ENCODE results near the gene LRRC4C.

LRRC4C gene

DNA sequence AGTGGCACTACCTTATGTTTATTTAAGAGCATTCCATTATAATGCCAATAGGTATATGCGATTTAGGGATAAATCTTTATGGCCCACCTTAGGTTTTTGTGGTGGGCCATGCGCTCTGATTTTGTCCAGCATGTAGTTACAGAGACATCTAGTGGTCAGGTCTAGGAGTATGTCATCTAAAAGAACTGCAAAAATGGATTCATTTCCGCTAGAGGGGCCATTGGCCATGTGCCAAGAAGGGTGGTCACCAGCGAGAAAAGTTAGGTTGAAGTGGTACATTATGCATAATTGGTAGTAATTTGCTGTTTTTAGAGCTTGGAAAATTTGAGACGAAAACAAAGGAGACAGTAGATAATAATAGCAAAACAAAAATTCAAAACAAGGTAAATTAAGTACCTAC is 27.7 kb downstream of the LRRC4C start:
- in situ Hi-C loops (cut with MboI; ENCODE audit: low sequenced_read_pairs), result no loop called here

DNA sequence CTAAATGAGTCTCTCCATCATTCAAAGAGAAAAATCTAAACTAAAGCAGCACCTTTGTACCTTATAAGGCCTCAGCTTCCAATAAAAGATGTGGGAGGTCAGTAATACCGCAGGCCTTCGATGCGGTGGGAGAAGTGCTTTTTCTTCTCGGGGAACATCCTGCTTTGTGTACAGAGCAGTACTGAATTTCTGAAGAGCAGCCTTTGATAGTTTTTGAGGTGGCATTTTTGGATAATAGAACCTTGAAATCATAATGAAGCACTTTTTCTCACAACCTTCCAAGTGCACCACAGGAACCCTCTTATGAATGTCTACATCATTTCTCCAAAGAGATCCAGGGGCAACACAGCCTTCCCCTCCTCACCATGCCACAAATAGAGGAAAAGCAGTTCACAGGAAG is 39.6 kb downstream of the LRRC4C start:
- in situ Hi-C loops (cut with MboI; ENCODE audit: low sequenced_read_pairs), result no loop called here

DNA sequence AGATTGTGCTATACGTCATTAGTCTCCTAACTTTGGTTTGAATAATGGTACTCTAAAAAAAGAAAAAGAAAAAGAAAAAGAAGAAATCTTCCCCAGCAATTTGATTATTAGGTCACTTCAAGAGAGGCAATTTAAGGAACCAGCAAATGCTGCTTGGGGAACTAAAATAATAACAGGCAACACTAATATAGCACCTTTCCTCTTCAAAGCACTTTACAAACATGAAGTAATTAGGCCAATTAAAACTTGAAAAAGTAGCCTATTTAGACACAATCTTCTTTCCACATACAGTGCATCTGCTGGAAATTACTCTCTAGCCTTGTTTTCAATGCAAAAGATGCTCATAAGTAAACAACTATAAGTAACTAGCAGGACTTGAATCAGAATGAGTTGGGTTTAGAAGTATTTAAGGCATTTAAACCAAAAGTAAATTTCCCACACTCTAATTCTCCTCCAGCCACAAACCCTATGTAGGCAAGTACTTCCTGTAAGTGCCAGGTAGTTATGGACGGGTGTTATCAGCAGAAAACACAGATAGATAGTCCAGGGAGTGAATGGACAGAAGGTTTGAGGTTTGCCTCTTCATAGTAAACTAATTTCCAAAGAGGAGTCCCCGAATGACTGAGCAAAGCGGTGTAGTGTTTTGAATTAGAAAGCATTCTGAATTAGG is 44.5 kb downstream of the LRRC4C start:
- in situ Hi-C loops (cut with MboI; ENCODE audit: low sequenced_read_pairs), result no loop called here

DNA sequence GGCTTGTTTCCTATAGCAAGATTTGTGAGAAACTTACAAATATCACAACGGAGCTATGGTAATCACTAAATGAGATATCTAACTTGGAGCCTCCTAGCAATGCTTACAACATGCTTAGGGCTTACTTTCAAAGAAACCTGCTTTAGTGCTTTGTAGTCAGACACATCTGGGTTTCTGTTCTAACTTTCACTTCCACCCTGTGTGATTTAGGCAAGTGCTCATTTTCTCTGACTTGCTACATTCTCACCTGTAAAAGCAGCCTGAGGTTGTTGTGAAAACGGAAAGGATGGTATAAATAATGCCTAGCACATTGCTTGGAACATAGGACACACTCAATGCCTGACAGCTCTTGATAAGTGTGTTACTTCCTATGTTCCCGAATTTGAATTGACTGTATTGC is 45.6 kb downstream of the LRRC4C start:
- in situ Hi-C loops (cut with MboI; ENCODE audit: low sequenced_read_pairs), result no loop called here

DNA sequence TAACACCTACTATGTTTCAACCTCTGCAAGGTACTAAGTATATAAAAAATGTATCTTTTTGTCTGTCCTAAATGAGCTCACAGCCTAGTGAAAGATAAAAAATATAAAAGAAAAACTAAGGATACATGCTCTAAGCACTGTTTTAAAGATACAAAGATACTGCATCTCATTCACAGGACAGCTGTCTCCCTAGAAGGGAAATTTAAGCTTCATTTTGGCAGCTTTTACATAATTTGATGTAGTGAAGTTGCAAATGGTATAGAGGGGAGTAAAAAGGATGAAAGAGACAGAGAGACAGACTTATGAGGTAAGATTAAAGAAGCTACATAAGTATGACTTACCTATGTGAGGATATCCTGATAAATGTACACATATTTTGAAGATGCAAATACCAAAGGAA is 53.6 kb downstream of the LRRC4C start:
- in situ Hi-C loops (cut with MboI; ENCODE audit: low sequenced_read_pairs), result no loop called here

DNA sequence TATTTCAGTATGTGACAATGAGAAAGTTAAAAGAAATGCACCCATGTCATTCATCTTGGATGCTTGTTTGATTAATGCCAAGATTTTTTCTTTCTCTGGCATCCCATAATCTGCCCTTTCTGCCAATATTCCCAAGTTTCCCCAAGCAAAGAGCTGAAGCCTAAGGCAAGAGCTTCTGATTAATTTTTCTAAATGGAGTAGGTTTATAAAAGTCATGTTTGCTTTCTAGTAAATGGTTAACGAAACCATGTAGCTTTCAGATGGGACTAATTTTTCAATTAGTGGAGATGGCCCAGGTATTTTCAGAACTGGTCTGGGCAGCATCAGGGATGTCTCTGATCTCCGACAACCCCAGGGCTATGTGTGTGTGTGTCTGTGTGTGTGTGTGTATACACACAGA is 55.3 kb downstream of the LRRC4C start:
- in situ Hi-C loops (cut with MboI; ENCODE audit: low sequenced_read_pairs), result no loop called here

DNA sequence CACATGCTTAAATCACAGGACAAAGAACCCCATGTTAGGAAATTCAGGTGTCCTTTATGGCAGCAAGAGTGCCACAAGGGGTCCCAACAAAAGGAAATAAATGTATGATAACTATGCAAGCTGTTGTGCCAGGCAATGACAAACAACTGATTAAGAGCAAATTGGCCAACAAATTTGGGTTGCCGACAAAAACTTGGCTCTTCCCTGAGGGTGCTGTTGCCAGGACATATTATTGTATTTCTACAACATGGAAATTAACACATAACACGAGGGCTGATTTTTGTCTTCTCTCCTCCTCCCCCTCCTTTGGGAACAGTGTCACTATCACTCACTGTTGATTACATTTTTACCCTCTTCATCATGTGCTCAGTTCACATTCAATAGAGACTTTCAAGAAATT is 56.0 kb downstream of the LRRC4C start:
- in situ Hi-C loops (cut with MboI; ENCODE audit: low sequenced_read_pairs), result no loop called here

DNA sequence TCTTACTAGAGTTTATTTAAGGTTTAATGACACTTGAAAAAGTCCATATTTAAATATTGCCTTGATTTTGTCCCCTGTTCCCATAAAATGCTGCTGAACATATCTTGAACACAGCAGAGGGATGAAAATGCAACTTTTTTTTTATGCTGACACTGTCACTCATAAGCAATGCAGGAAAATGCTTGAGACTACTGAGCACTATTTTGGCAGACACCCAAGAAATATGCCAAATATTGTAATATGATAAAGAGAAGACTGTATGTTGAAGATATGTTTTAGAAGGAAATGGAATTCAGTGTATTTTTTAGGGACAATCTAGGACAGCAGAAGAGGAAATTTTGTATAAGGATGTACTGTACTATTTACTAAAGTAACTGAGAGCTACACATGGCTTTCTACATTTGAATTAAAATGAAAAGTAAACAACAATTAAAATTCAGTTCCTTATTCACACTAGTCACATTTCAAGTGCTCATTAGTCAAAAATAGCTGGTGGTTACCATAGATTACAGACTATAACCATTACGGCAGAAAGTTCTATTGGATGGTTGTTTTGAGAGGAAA is 58.6 kb downstream of the LRRC4C start:
- in situ Hi-C loops (cut with MboI; ENCODE audit: low sequenced_read_pairs), result no loop called here

DNA sequence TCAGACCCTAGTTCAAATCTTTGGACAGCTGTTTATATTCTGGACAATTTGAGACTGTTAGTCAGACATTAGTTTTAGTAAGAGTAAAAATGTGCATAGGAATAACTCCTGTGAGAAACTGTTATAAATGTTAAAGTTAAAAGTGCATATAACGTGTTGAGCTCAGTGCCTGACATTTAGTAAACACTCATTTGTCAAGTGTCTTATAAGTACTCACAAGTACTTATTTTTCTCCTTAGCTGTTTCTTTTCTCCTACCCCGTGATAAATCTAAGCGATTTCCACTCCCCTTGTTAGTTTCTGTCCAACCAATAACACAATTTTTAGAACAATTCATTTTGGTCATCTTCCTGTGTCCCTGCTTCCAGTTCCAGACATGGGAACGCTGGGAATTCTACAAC is 59.3 kb downstream of the LRRC4C start:
- in situ Hi-C loops (cut with MboI; ENCODE audit: low sequenced_read_pairs), result no loop called here

DNA sequence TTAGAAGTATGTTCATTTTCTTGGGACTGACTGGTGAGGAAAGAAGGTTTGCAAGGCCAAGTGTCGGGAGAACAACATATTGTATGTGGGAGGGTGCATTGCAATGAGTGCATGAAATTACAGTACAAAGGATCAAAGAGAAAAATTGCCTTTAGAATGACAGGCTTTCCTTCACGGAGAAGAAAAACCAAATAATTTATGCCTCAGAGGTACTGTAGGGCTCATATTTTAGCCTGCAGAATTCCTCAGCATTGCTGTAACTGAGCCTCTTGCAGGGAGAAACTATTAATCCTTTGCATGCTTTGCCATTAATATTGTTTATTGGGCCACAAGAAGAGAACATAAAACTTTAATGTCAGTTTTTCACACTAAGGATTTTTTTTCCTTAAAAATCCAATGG is 60.1 kb downstream of the LRRC4C start:
- in situ Hi-C loops (cut with MboI; ENCODE audit: low sequenced_read_pairs), result no loop called here

DNA sequence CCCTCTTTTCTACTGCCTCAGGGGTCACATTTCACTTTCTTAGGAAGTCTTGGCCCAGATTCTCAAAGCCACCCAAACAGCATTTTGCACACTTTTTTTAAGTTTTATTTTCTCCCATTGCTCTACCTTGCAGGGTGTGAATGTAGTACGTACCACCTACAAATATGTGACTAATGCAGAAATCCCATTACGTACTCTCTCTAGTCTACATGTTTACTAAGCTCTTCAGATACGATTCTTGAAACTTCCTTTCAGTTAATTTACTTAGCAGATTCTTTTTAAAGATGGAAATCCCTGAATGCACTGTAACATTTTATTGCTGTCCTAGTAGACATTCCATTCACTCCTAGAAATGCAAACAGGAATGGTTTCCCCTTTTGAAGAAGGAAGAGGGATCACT is 61.3 kb downstream of the LRRC4C start:
- in situ Hi-C loops (cut with MboI; ENCODE audit: low sequenced_read_pairs), result no loop called here

DNA sequence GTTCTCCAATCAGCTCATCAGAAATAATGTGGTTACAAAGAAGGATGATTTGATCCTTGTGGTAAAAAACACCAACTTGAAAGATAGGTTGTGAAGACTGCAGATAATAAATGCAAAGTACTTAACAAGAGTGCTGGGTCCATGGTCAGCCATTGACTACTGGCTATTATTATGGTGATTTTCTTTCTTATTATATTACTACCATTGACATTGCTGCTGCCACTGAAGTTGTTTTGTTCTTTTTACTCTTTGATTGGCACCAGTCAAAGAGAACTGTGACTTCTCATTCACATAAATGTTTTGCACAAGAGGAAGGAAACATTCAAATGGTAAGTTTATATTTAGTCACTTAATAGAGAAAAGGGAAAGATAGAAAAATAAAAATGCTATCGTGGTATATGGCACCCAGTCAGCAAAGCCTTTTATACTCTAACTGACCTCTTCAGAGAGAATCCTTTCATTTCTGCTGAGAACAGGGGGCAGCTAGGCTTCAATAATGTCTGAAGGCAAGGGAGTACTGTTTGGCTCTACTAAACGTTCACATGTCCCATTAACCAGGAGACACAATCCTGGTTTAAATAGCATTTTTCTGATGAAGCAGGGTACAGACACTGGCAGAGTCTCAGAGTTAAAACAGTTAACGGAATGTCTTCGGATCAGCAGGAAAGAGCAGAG is 64.8 kb downstream of the LRRC4C start:
- in situ Hi-C loops (cut with MboI; ENCODE audit: low sequenced_read_pairs), result no loop called here

DNA sequence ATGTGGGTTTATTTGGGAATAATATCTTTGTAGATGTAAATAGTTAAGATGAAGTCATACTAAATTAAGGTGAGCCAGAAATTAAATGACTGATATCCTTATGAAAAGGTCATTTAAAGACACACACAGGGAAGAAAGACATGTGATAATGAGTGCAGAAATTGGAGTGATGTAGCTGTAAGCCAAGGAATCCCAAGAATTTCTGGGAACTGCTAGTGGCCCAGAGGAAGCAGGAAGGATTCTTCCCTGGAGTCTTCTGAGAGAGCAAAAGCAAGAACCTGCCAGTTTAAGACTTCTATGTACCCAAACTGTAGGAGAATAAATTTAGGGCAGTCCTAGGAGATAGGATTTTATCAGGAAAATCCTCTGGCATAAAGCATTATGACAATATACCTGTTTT is 66.9 kb downstream of the LRRC4C start:
- in situ Hi-C loops (cut with MboI; ENCODE audit: low sequenced_read_pairs), result no loop called here

DNA sequence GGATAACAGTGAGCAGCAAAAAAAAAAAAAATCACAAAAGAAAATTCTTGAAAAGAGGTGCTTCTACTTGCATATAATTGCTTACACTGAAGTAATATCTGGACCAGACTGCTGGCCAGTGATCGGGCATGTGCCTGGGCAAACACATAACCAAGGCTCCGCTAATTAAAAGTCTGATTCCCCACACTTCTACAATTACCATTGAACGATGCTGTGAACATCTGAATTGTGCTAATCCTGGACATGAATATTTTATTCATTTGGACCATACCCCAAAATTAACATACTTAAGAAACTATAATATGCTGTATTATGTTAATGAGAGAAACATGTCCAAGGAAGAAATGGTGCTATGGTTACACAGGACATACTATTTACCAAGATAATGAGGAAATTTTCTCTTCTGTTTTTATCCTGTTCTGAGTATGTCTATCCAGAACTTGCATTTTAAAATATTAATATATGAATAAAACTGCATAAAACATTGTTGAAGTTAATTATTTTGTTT is 69.8 kb downstream of the LRRC4C start:
- in situ Hi-C loops (cut with MboI; ENCODE audit: low sequenced_read_pairs), result no loop called here

DNA sequence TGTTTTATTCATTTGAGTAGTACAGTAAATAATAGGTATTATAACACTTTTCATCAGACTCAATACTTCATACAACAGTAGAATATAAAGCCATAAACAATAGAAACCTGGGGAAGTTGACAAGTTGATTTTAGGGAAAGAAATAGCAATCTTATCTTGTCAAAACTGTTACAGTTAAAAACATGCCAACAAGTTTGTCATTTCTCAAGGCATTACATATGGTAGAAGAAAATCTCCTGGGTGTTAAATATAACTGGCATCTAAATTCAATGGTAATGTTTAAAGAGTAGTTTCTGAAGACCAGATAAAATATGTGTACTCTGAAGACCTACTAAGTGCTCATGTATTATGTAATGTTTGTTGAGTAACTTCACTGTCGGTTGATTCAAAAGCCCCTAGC is 75.1 kb downstream of the LRRC4C start:
- in situ Hi-C loops (cut with MboI; ENCODE audit: low sequenced_read_pairs), result no loop called here

DNA sequence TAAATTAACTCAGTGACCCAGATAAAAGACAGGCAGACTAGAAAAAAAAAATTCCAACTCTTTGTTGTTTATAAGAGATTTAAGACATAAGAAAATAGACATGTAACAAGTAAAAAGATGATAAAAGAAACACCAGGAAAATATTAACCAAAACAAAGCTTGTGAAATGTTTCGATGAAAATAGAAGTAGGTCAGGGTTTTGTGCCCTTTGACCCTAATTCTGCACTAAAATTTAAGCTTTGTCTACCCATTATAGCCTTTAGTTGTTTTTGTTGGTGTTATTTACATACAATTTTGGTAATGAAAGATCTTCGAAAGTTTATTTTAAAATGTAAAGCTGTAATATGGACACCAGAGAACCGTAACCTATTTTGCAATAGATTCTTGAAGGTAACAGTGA is 75.7 kb downstream of the LRRC4C start:
- in situ Hi-C loops (cut with MboI; ENCODE audit: low sequenced_read_pairs), result no loop called here

DNA sequence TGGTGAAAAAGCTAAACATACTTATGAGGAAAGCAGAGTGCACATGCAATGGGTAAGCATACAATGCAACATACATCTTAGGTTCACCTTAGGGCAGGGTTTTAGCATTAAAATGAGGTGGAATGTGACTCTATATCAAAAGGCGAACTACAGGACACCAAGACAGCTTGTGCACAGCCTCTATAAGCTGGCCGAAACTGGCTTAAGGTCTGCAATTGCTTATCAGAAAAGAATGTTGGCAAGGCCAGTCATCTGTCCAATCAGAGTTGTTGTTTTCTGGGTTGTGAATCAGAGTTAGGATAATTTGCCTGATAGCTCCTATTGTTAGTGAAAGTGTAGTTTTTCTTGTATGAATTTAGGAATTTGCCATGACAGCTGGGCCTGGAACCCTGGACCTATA is 76.5 kb downstream of the LRRC4C start:
- in situ Hi-C loops (cut with MboI; ENCODE audit: low sequenced_read_pairs), result no loop called here

DNA sequence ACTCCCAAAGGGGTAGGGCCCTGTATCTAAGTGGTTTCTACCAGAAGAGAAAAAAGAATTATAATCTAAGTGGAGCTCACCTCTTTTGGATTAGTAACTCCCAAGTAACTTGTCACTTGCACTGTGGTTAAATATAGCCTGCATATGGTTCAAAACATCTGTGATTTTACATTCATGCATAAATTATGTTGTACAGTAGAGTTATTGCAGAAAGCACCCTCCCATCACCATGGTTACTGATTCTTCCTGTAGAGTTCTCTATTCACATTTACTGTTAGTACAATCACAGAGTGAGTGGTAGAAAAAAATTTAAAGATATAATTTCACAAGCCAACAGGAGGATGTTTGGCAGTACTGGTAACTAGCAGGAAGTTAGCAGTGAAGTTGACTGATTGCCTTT is 80.4 kb downstream of the LRRC4C start:
- in situ Hi-C loops (cut with MboI; ENCODE audit: low sequenced_read_pairs), result no loop called here

DNA sequence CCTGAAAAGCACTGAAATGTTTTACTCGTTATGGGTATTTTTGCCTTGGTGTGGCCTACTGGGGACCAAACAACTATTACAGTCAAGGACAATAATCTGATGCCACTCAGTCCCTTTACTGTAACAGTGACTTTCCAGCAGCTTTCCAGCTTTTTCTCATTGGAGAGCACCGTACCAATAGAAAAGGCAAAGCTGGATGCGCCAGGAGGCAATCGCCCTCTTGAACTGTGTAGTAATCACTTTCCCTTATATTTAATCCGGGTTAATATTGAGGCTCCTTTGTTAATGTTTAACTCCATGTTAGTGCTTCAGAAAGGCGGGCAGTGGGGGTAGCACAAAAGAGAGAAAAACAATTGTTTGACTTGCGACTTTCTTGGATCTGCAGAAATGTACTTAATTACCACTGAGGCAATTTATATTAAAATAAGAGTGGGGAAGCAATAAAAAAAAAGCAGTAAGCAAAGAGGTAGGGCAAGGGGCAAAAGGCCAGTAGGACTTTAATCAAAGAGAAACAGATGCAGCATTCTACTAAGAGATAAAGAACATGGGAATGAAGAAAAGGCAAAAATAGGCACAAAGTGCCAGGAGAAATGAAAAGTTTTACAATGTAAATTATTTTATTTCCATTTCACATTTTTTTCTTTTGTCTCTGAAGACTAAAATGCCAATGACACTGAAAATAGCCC is 81.6 kb downstream of the LRRC4C start:
- in situ Hi-C loops (cut with MboI; ENCODE audit: low sequenced_read_pairs), result no loop called here

DNA sequence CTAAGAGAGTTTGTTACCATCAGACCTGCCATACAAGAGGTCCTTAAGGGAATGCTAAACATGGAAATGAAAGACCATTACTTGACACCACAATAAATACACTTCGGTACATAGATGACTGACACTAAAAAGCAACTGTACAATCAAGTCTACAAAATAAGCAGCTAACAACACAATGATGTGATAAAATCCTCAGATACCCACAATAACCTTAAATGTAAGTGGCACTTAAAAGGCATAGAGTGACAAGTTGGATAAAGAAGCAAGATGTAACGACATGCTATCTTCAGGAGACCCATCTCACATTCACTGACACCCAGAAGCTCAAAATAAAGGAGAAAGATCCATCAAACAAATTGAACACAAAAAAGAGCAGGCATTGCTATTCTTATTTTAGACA is 107.6 kb downstream of the LRRC4C start:
- in situ Hi-C loops (cut with MboI; ENCODE audit: low sequenced_read_pairs), result no loop called here

DNA sequence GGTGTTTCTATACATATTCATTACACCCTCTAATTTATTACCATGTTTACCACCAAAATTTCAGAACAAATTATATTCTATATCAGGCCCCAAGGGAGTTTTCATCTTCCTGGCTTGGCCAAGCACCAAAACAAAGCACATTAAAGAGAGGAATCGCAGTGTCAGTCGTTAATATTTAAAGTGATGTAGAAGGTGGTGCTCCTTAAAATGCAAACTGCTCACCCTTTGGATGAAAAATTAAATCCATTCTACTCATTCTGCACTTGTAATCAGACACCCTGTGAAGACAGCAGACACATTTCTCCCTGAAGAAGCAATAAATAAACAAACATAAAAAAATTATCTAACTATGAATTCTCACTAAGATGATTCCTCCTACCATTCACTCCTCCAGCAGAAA is 113.4 kb downstream of the LRRC4C start:
- in situ Hi-C loops (cut with MboI; ENCODE audit: low sequenced_read_pairs), result no loop called here

Data from HL-60/S4 (cell line).